Measurements from ENCODE around the gene TBL3.

The TBL3 gene

GRCh38 chr16:1983544-1984346, 11.9 kb downstream of the TBL3 start, which contains the start of gene GFER:
GFER (plus strand) TSS chr16:1984193; CDS start chr16:1984219, 26 bp downstream.
- DNase-seq (ENCODE audit: low spot score), result peak; percentile 99
- peak; percentile 69 for TF ChIP-seq CTCF (IDR thresholded peaks at IDR 0.05; ENCODE audit: extremely low read depth, missing control alignments)

- no peak for DNase-seq (ENCODE audit: low spot score)
- no peak for TF ChIP-seq CTCF (IDR thresholded peaks at IDR 0.05; ENCODE audit: extremely low read depth, missing control alignments)
These were observed 12.7 kb downstream of the TBL3 start for GRCh38 chr16:1984347-1985225.

GRCh38 chr16:1985466-1986150, 13.8 kb downstream of the TBL3 start:
- no peak for TF ChIP-seq CTCF (IDR thresholded peaks at IDR 0.05; ENCODE audit: extremely low read depth, missing control alignments)
- no peak for DNase-seq (ENCODE audit: low spot score)

- TF ChIP-seq CTCF (IDR thresholded peaks at IDR 0.05; ENCODE audit: extremely low read depth, missing control alignments), result no peak
- DNase-seq (ENCODE audit: low spot score), result no peak
These were observed 15.3 kb downstream of the TBL3 start for GRCh38 chr16:1987198-1987597.

GRCh38 chr16:1989209-1990100, 17.6 kb downstream of the TBL3 start, which contains the start of gene SYNGR3:
SYNGR3 (plus strand) TSS chr16:1989970; CDS start chr16:1990103, 133 bp downstream.
- no peak for TF ChIP-seq CTCF (IDR thresholded peaks at IDR 0.05; ENCODE audit: extremely low read depth, missing control alignments)
- DNase-seq (ENCODE audit: low spot score), result peak; percentile 68

GRCh38 chr16:1990101-1990350, 18.2 kb downstream of the TBL3 start:
- no peak for TF ChIP-seq CTCF (IDR thresholded peaks at IDR 0.05; ENCODE audit: extremely low read depth, missing control alignments)

More at GRCh38 chr16:1990101-1990350, 18.2 kb downstream of the TBL3 start:
- no peak for DNase-seq (ENCODE audit: low spot score)
